Trophoblast cell (in vitro differentiated cells and primary cell): ENCODE measurements around the gene TBCD.

Experiments
- DNase-seq, 2 donors: peaks; one replicate each; pipeline ENCODE4 v3.0.0-alpha.2; 2016
- H2AFZ ChIP-seq: 2 replicates; pipeline ENCODE4 v1.6.1; 2013; ENCODE audit warnings: low read length, moderate library complexity, mild to moderate bottlenecking; ENCODE audit not compliant: insufficient read depth, poor library complexity
- H2AK5ac ChIP-seq: 2 replicates; pipeline ENCODE4 v1.6.1; 2013; ENCODE audit warnings: mild to moderate bottlenecking, low read length
- H2BK120ac ChIP-seq: 2 replicates; pipeline ENCODE4 v1.6.1; 2013; ENCODE audit warnings: low read length, mild to moderate bottlenecking, moderate library complexity; ENCODE audit not compliant: insufficient read depth, poor library complexity
- H2BK12ac ChIP-seq: 2 replicates; pipeline ENCODE4 v1.6.1; 2013; ENCODE audit warnings: mild to moderate bottlenecking, low read length, moderate library complexity
- H2BK5ac ChIP-seq: 2 replicates; pipeline ENCODE4 v1.6.1; 2013; ENCODE audit warnings: low read length, low read depth, moderate library complexity, mild to moderate bottlenecking; ENCODE audit not compliant: poor library complexity
- H3K14ac ChIP-seq: 2 replicates; pipeline ENCODE4 v1.6.1; 2013; ENCODE audit warnings: mild to moderate bottlenecking, low read length
- H3K18ac ChIP-seq: 2 replicates; pipeline ENCODE4 v1.6.1; 2013; ENCODE audit warnings: mild to moderate bottlenecking, low read length
- H3K23ac ChIP-seq: 2 replicates; pipeline ENCODE4 v1.6.1; 2013; ENCODE audit warnings: low read length
- H3K27ac ChIP-seq: 2 replicates; pipeline ENCODE4 v1.5.1; 2013; ENCODE audit warnings: low read depth, mild to moderate bottlenecking, inconsistent platforms, low read length, moderate library complexity
- H3K27me3 ChIP-seq: 2 replicates; pipeline ENCODE4 v1.6.1; 2013; ENCODE audit warnings: inconsistent platforms, mild to moderate bottlenecking, low read length, moderate library complexity; ENCODE audit not compliant: insufficient read depth
- H3K36me3 ChIP-seq, 2 experiments: 1 replicate in 1 of 2; 2 replicates in 1 of 2; pipeline ENCODE4 v1.6.1; 2013; ENCODE audit warnings: low read length in 2 of 2, mild to moderate bottlenecking in 2 of 2, moderate library complexity in 1 of 2; ENCODE audit not compliant: insufficient read depth in 2 of 2, control insufficient read depth in 1 of 2
- H3K4ac ChIP-seq: 2 replicates; pipeline ENCODE4 v1.6.1; 2013; ENCODE audit warnings: low read depth, mild to moderate bottlenecking, low read length, moderate library complexity
- H3K4me1 ChIP-seq, 2 experiments: 1 replicate in 1 of 2; 2 replicates in 1 of 2; pipeline ENCODE4 v1.6.1; 2013; ENCODE audit warnings: low read length in 2 of 2, mild to moderate bottlenecking in 2 of 2, moderate library complexity in 1 of 2; ENCODE audit not compliant: insufficient read depth in 2 of 2, control insufficient read depth in 1 of 2
- H3K4me2 ChIP-seq: 2 replicates; pipeline ENCODE4 v1.6.1; 2013; ENCODE audit warnings: inconsistent platforms, mild to moderate bottlenecking, low read length, moderate library complexity
- H3K4me3 ChIP-seq: 2 replicates; pipeline ENCODE4 v1.5.1; 2013; ENCODE audit warnings: mild to moderate bottlenecking, low read depth, low read length, inconsistent platforms
- H3K79me1 ChIP-seq: one replicate; pipeline ENCODE4 v1.6.1; 2013; ENCODE audit warnings: low read length
- H3K79me2 ChIP-seq: 2 replicates; pipeline ENCODE4 v1.6.1; 2013; ENCODE audit warnings: low read length, mild to moderate bottlenecking; ENCODE audit not compliant: control insufficient read depth, insufficient read depth, poor library complexity
- H3K9ac ChIP-seq: 2 replicates; pipeline ENCODE4 v1.6.1; 2013; ENCODE audit warnings: mild to moderate bottlenecking, low read length
- H3K9me3 ChIP-seq: 2 replicates; pipeline ENCODE4 v1.6.1; 2013; ENCODE audit warnings: low read depth, mild to moderate bottlenecking, control low read depth, inconsistent platforms, low read length; ENCODE audit not compliant: insufficient read depth
- H4K12ac ChIP-seq: 2 replicates; pipeline ENCODE4 v1.6.1; 2013; ENCODE audit warnings: low read depth, mild to moderate bottlenecking, low read length, moderate library complexity
- H4K8ac ChIP-seq: 2 replicates; pipeline ENCODE4 v1.6.1; 2013; ENCODE audit warnings: low read depth, mild to moderate bottlenecking, low read length, moderate library complexity
- H4K91ac ChIP-seq: one replicate; pipeline ENCODE4 v1.6.1; 2013; ENCODE audit warnings: low read depth, mild to moderate bottlenecking, low read length, moderate library complexity
- WGBS: extraction: QIAGEN DNeasy Blood & Tissue Kit; methylation state at CpG from one replicate; pipeline ENCODE4 v1.1.7; 2013; ENCODE audit warnings: missing lambda C conversion rate; ENCODE audit not compliant: insufficient read length, insufficient coverage; ENCODE audit errors: extremely low coverage; 5-methylcytosine and 5-hydroxymethylcytosine counted together

The TBCD gene

GRCh38 chr17:82830249-82830661 lies 78.4 kb downstream of the TBCD start:
- Histone ChIP-seq H3K27ac (no peak overlapping the region), H2BK120ac (no peak overlapping the region), H3K36me3 (peaks cover 33 to 42% of the 10 kb centered on the region in 2 experiments)

DNA sequence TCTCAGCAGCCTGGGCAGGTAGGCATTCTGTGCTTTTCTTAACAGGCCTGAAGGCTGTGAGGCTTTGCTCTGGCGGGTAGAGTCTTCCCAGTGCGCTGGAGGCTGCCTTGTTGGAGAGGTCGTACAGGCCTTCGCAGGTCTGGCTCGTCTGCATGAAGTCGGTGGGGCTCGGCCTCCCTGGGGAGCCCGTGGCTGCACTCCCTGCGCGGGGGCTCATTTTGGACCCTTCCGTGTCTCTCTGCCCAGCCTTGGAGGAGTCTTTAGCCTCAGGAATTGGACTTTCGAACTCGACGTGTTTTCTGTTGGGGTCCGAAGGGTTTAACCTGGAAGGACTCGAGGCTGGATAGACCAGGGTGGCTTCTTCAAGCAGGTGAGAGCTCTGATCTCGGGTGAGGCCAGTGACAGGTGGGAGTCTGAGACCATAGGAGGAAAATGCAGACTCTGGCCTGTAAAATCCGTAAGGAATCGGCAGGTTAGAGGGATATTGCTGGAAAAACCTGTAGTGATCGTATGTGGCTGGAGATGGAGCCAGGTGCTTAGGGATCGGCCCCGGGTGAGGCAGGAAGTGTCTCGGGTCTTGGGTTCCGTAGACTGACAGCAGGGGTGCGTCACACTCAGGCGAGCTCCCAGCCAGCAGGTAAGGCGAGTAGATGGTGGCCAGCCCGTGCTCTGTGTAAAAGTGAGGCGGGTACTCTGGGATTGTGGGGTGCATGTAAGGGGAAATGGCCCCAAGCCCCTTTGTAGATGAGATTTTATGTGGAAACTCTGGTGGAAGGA lies 79.4 kb downstream of the TBCD start:
- Histone ChIP-seq H3K9me3 (peaks cover 16% of the 10 kb centered on the region), H2BK5ac (no peak overlapping the region), H3K18ac (no peak overlapping the region), H4K12ac (no peak overlapping the region), H3K4me2 (no peak overlapping the region), H3K79me2 (peaks cover 2% of the 10 kb centered on the region), H3K14ac (no peak overlapping the region), H2BK12ac (no peak overlapping the region), H2AK5ac (no peak overlapping the region), H4K8ac (no peak overlapping the region), H3K27ac (no peak overlapping the region), H3K27me3 (no peaks in the 10 kb centered on the region), H3K36me3 (peaks cover 35 to 42% of the 10 kb centered on the region in 2 experiments), H2AFZ (no peak overlapping the region), H3K4me1 (peaks cover 2 to 6% of the 10 kb centered on the region in 2 experiments), H3K9ac (no peak overlapping the region), H4K91ac (no peak overlapping the region), H2BK120ac (no peak overlapping the region), H3K23ac (no peak overlapping the region), H3K79me1 (peaks cover 2% of the 10 kb centered on the region), H3K4me3 (no peak overlapping the region), H3K4ac (no peak overlapping the region)
- DNase-seq, result no peak
- no CpG with 5 or more reads among the region's 29 CpGs for WGBS

More at GRCh38 chr17:82830249-82830661, 78.4 kb downstream of the TBCD start:
- WGBS, result no CpG with 5 or more reads among the region's 22 CpGs
- Histone ChIP-seq H3K4me3 (no peak overlapping the region), H3K79me2 (peaks cover 2% of the 10 kb centered on the region), H3K9ac (no peak overlapping the region), H3K27me3 (no peaks in the 10 kb centered on the region), H3K4me1 (no peaks in the 10 kb centered on the region), H4K8ac (no peak overlapping the region), H2BK12ac (no peak overlapping the region), H3K79me1 (no peaks in the 10 kb centered on the region), H2AFZ (no peak overlapping the region), H3K14ac (no peak overlapping the region), H3K23ac (no peak overlapping the region), H4K91ac (no peak overlapping the region), H3K4ac (no peak overlapping the region), H3K18ac (no peak overlapping the region), H2BK5ac (no peak overlapping the region), H2AK5ac (no peak overlapping the region), H3K9me3 (peaks cover 16% of the 10 kb centered on the region), H4K12ac (no peak overlapping the region), H3K4me2 (no peak overlapping the region)
- no peak for DNase-seq

GRCh38 chr17:82831818-82832200 lies 79.9 kb downstream of the TBCD start:
- Histone ChIP-seq H3K36me3 (peaks cover 35 to 42% of the 10 kb centered on the region in 2 experiments), H3K79me1 (peaks cover 2% of the 10 kb centered on the region), H3K18ac (no peak overlapping the region), H3K27ac (no peak overlapping the region), H4K91ac (no peak overlapping the region), H2BK12ac (no peak overlapping the region), H3K9me3 (peaks cover 16% of the 10 kb centered on the region), H3K9ac (no peak overlapping the region), H3K4me2 (no peak overlapping the region), H3K23ac (no peak overlapping the region), H3K27me3 (no peaks in the 10 kb centered on the region), H4K12ac (no peak overlapping the region), H2BK5ac (no peak overlapping the region), H3K4me3 (no peak overlapping the region), H3K14ac (no peak overlapping the region), H4K8ac (no peak overlapping the region), H2AFZ (no peak overlapping the region), H3K4me1 (peaks cover 6 to 9% of the 10 kb centered on the region in 2 experiments), H2AK5ac (no peak overlapping the region), H3K4ac (no peak overlapping the region), H3K79me2 (peaks cover 2% of the 10 kb centered on the region), H2BK120ac (no peak overlapping the region)
- WGBS, result no CpG with 5 or more reads among the region's 18 CpGs
- DNase-seq, result no peak

GRCh38 chr17:82832411-82832810 lies 80.5 kb downstream of the TBCD start:
- Histone ChIP-seq H2BK120ac (no peak overlapping the region), H2BK5ac (no peak overlapping the region), H3K36me3 (peaks cover 35 to 40% of the 10 kb centered on the region in 2 experiments), H3K23ac (no peak overlapping the region), H3K14ac (no peak overlapping the region), H3K9me3 (peaks cover 15% of the 10 kb centered on the region), H2BK12ac (no peak overlapping the region), H3K18ac (no peak overlapping the region), H3K79me1 (peaks cover 4% of the 10 kb centered on the region), H3K4ac (no peak overlapping the region), H4K91ac (no peak overlapping the region), H3K27me3 (no peaks in the 10 kb centered on the region), H2AK5ac (no peak overlapping the region), H3K27ac (no peak overlapping the region), H3K9ac (no peak overlapping the region), H2AFZ (no peak overlapping the region), H3K4me3 (no peak overlapping the region), H3K4me2 (no peak overlapping the region), H4K8ac (no peak overlapping the region), H3K4me1 (peaks cover 11 to 12% of the 10 kb centered on the region in 2 experiments), H3K79me2 (peaks cover 2% of the 10 kb centered on the region), H4K12ac (no peak overlapping the region)
- WGBS, result no CpG with 5 or more reads among the region's 20 CpGs
- no peak for DNase-seq
